HCT116 (cell line): ENCODE data around the gene CREB3. TPM values are rescaled to one million over a fixed set of nuclear protein-coding genes. Genes with fewer than 3 reads are reported as not detected.

Experiments
- EZH2 ChIP-seq: fragments of 200-600 bp; sonication (generic); IDR thresholded peaks from 2 replicates; pipeline ENCODE4 v1.6.1; 2017; ENCODE audit warnings: antibody characterized with exemption, mixed run types
- EZH2phosphoT487 ChIP-seq: fragments of 200-600 bp; IDR thresholded peaks from 2 replicates; pipeline ENCODE4 v1.6.1; 2018; ENCODE audit warnings: antibody characterized with exemption, borderline replicate concordance
- FOSL1 ChIP-seq: IDR thresholded peaks from 2 replicates; pipeline ENCODE4 v1.6.1; 2012; ENCODE audit warnings: low read depth
- JUND ChIP-seq: IDR thresholded peaks from 2 replicates; pipeline ENCODE4 v1.6.1; 2012
- MAX ChIP-seq: IDR thresholded peaks from 2 replicates; pipeline ENCODE4 v1.6.1; 2012
- REST ChIP-seq: IDR thresholded peaks from 2 replicates; pipeline ENCODE4 v1.6.1; 2012; ENCODE audit warnings: low read depth
- SIN3A ChIP-seq: IDR thresholded peaks from 2 replicates; pipeline ENCODE4 v1.6.1; 2012; ENCODE audit warnings: low read depth
- SRF ChIP-seq: IDR thresholded peaks from 2 replicates; pipeline ENCODE4 v1.6.1; 2012; ENCODE audit warnings: low read depth
- ZBTB33 ChIP-seq: IDR thresholded peaks from 2 replicates; pipeline ENCODE4 v1.6.1; 2011; ENCODE audit warnings: mild to moderate bottlenecking, low read length, moderate library complexity; ENCODE audit not compliant: insufficient replicate concordance; ENCODE audit errors: extremely low read depth
- total RNA-seq: library from RNA; stranded (reverse); gene quantifications from one replicate; pipeline ENCODE4 v1.2.1, GENCODE V29; 2021; ENCODE audit not compliant: unreplicated experiment

CREB3 gene
- total RNA-seq, 1 experiment from 2014 or later, result 22.3 TPM

GRCh38 chr9:35703906-35704672, 28.4 kb upstream of the CREB3 start (continued):
- TF ChIP-seq REST (no peak), FOSL1 (no peak), SIN3A (no peak), ZBTB33 (no peak), SRF (no peak), EZH2 (no peak), MAX (no peak), JUND (no peak), EZH2phosphoT487 (no peak)
- TF ChIP-seq, all 23 proteins: peak for 0
